Astrocyte (in vitro differentiated cells and primary cell): Measurements from ENCODE around the gene SORL1. TPM values are rescaled to one million over a fixed set of nuclear protein-coding genes. Genes with fewer than 3 reads are reported as not detected.
"Not testable (repeated sequence)": the region's sequence is repeated elsewhere in the genome, so short reads cannot be mapped to it uniquely, and the experiment has no call there.

ENCODE experiments used
- DNase-seq: peaks from one replicate; pipeline ENCODE4 v3.0.0-alpha.2; 2010; ENCODE audit warnings: low read depth
- FAIRE-seq: peaks from 2 replicates; lab custom pipeline; 2011; peaks lifted over from hg19 to GRCh38; lab: Jason Lieb, UNC
- H2AFZ ChIP-seq: 2 replicates; pipeline ENCODE4 v1.6.0; 2012; ENCODE audit warnings: low read depth, low read length, inconsistent platforms
- H3K27ac ChIP-seq: 2 replicates; pipeline ENCODE4 v1.5.1; 2011; ENCODE audit warnings: low read depth, low read length, inconsistent platforms
- H3K27me3 ChIP-seq: 2 replicates; pipeline ENCODE4 v1.6.0; 2011; ENCODE audit warnings: low read length, inconsistent platforms; ENCODE audit not compliant: insufficient read depth
- H3K36me3 ChIP-seq: 2 replicates; pipeline ENCODE4 v1.5.1; 2011; ENCODE audit warnings: low read length, inconsistent platforms; ENCODE audit not compliant: insufficient read depth
- H3K4me1 ChIP-seq: 2 replicates; pipeline ENCODE4 v1.5.1; 2011; ENCODE audit warnings: low read length, inconsistent platforms; ENCODE audit not compliant: insufficient read depth
- H3K4me2 ChIP-seq: 2 replicates; pipeline ENCODE4 v1.6.0; 2012; ENCODE audit warnings: low read length, inconsistent platforms
- H3K4me3 ChIP-seq: 2 replicates; pipeline ENCODE4 v1.5.1; 2011; ENCODE audit warnings: low read depth, mild to moderate bottlenecking, low read length, inconsistent platforms; ENCODE audit not compliant: insufficient read depth
- H3K79me2 ChIP-seq: 2 replicates; pipeline ENCODE4 v1.6.0; 2012; ENCODE audit warnings: mild to moderate bottlenecking, low read length, inconsistent platforms; ENCODE audit not compliant: insufficient read depth
- H3K9ac ChIP-seq: 2 replicates; pipeline ENCODE4 v1.6.0; 2012; ENCODE audit warnings: mild to moderate bottlenecking, low read length, inconsistent platforms
- H3K9me3 ChIP-seq: 2 replicates; pipeline ENCODE4 v1.5.1; 2012; ENCODE audit warnings: low read depth, mild to moderate bottlenecking, low read length, inconsistent platforms; ENCODE audit not compliant: insufficient read depth
- H4K20me1 ChIP-seq: 2 replicates; pipeline ENCODE4 v1.6.0; 2012; ENCODE audit warnings: low read length, inconsistent platforms; ENCODE audit not compliant: insufficient read depth
- H3K27ac Mint-ChIP-seq: one replicate; pipeline ENCODE4 v1.8.0; 2021; ENCODE audit warnings: mild to moderate bottlenecking, mixed read lengths; ENCODE audit not compliant: unreplicated experiment
- H3K27me3 Mint-ChIP-seq: one replicate; pipeline ENCODE4 v1.8.0; 2021; ENCODE audit warnings: low read depth, mixed read lengths; ENCODE audit not compliant: unreplicated experiment
- H3K36me3 Mint-ChIP-seq: one replicate; pipeline ENCODE4 v1.8.0; 2021; ENCODE audit warnings: low read depth, mixed read lengths; ENCODE audit not compliant: unreplicated experiment
- H3K4me1 Mint-ChIP-seq: one replicate; pipeline ENCODE4 v1.8.0; 2021; ENCODE audit warnings: low read depth, mixed read lengths; ENCODE audit not compliant: unreplicated experiment
- H3K4me3 Mint-ChIP-seq: one replicate; pipeline ENCODE4 v1.8.0; 2021; ENCODE audit warnings: mild to moderate bottlenecking, moderate library complexity, mixed read lengths; ENCODE audit not compliant: unreplicated experiment
- H3K9me3 Mint-ChIP-seq: one replicate; pipeline ENCODE4 v1.8.0; 2021; ENCODE audit warnings: mild to moderate bottlenecking, mixed read lengths; ENCODE audit not compliant: unreplicated experiment
- EZH2 ChIP-seq: IDR thresholded peaks from 2 replicates; pipeline ENCODE4 v1.6.1; 2012; ENCODE audit warnings: mild to moderate bottlenecking, low read length, inconsistent platforms; ENCODE audit not compliant: insufficient read depth
- total RNA-seq: library from RNA; stranded (reverse); gene quantifications from 2 replicates; pipeline ENCODE4 v1.2.1, GENCODE V29; 2021
- TF ChIP-seq, protein P1 (sequence below): IDR thresholded peaks from 2 replicates; pipeline ENCODE4 v1.5.1; 2011; ENCODE audit warnings: low read depth, mild to moderate bottlenecking, inconsistent platforms, low read length, moderate library complexity; ENCODE audit not compliant: insufficient read depth

SORL1 gene
- total RNA-seq, 1 donor from 2014 or later = 4.1 TPM

DNA sequence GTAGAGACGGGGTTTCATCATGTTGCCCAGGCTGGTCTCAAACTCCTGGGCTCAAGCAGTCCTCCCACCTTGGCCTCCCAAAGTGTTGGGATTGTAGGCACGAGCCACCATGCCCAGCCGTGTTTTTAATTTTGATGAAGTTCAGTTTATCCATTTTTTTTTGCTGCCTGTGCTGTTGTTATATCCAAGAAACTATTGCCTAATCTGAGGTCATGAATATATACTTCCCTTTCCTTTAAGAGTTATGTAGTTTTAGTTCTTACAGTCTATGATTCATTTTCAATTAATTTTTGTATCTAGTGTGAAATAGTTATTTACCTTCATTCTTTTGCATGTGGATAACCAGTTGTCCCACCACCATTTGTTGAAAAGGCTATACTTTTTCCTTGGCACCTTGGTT, 50.9 kb downstream of the SORL1 start:
- FAIRE-seq = no peak
- H3K4me1 Mint-ChIP-seq = peaks cover 3% of the 10 kb centered on the region
- Histone ChIP-seq H3K4me2 (no peak overlapping the region), H3K4me3 (no peak overlapping the region), H3K36me3 (no peaks in the 10 kb centered on the region), H3K4me1 (no peaks in the 10 kb centered on the region), H3K9ac (no peak overlapping the region), H3K79me2 (no peaks in the 10 kb centered on the region), H2AFZ (no peak overlapping the region), H3K27ac (no peak overlapping the region), H3K9me3 (no peaks in the 10 kb centered on the region), H4K20me1 (no peaks in the 10 kb centered on the region), H3K27me3 (no peaks in the 10 kb centered on the region)
- H3K27ac Mint-ChIP-seq = no peak overlapping the region
- no peak for DNase-seq
- H3K36me3 Mint-ChIP-seq = peaks cover 1% of the 10 kb centered on the region
- H3K9me3 Mint-ChIP-seq = peaks cover 5% of the 10 kb centered on the region
- H3K27me3 Mint-ChIP-seq = no peaks in the 10 kb centered on the region
- H3K4me3 Mint-ChIP-seq = no peak overlapping the region
- no peak for TF ChIP-seq EZH2
- TF ChIP-seq, protein P1, sequence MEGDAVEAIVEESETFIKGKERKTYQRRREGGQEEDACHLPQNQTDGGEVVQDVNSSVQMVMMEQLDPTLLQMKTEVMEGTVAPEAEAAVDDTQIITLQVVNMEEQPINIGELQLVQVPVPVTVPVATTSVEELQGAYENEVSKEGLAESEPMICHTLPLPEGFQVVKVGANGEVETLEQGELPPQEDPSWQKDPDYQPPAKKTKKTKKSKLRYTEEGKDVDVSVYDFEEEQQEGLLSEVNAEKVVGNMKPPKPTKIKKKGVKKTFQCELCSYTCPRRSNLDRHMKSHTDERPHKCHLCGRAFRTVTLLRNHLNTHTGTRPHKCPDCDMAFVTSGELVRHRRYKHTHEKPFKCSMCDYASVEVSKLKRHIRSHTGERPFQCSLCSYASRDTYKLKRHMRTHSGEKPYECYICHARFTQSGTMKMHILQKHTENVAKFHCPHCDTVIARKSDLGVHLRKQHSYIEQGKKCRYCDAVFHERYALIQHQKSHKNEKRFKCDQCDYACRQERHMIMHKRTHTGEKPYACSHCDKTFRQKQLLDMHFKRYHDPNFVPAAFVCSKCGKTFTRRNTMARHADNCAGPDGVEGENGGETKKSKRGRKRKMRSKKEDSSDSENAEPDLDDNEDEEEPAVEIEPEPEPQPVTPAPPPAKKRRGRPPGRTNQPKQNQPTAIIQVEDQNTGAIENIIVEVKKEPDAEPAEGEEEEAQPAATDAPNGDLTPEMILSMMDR = no peak

DNA sequence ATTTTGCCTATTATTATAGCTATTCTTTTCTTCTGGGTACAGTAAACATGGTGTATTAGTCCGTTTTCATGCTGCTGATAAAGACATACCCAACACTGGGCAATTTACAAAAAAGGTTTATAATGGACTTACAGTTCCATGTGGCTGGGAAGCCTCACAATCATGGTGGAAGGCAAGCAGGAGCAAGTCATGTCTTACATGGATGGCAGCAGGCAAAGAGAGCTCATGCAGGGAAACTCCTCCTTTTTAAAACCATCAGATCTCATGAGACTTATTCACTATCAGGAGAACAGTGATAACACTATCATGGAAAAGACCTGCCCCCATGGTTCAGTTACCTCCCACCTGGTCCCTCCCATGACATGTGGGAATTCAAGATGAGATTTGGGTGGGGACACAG, 54.1 kb downstream of the SORL1 start:
- not testable (repeated sequence) for H3K27me3 Mint-ChIP-seq, H3K79me2 ChIP-seq, H3K27ac ChIP-seq, H2AFZ ChIP-seq, H3K36me3 Mint-ChIP-seq, DNase-seq, FAIRE-seq, H3K27me3 ChIP-seq, H3K4me1 ChIP-seq, H3K4me2 ChIP-seq, H3K4me3 ChIP-seq, H3K27ac Mint-ChIP-seq, H3K4me1 Mint-ChIP-seq, H3K9ac ChIP-seq, H3K9me3 ChIP-seq, H4K20me1 ChIP-seq, H3K4me3 Mint-ChIP-seq, H3K9me3 Mint-ChIP-seq, H3K36me3 ChIP-seq

DNA sequence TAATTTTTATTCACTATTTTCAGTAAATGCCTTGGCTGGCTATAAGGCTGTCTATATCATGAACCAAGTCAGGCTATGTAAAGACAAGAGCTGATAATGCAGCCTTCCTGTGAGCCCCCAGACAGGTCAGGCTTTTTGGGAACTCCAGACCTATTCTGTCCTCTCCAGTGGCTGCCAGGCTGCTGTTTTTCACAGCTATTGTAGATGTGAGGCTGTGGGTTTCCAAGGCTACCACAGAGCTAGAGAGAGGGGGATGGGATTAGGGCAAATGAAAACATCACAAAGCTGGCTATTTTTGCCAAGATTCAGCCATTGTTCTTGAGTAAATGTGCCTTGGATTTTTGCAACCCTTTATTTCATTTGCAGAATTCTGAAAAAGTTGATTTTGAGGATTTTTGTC, 56.3 kb downstream of the SORL1 start:
- Histone ChIP-seq H4K20me1 (no peaks in the 10 kb centered on the region), H3K4me2 (no peak overlapping the region), H3K4me1 (no peaks in the 10 kb centered on the region), H3K9me3 (no peaks in the 10 kb centered on the region), H3K36me3 (no peaks in the 10 kb centered on the region), H3K79me2 (no peaks in the 10 kb centered on the region), H3K9ac (no peak overlapping the region), H3K4me3 (no peak overlapping the region), H3K27me3 (peaks cover 3% of the 10 kb centered on the region), H3K27ac (no peak overlapping the region), H2AFZ (no peak overlapping the region)
- Mint-ChIP-seq H3K4me3 (no peak overlapping the region), H3K4me1 (peaks cover 6% of the 10 kb centered on the region), H3K36me3 (no peaks in the 10 kb centered on the region), H3K9me3 (peaks cover 2% of the 10 kb centered on the region), H3K27ac (no peak overlapping the region), H3K27me3 (no peaks in the 10 kb centered on the region)
- FAIRE-seq (no peak), DNase-seq (no peak)
- TF ChIP-seq EZH2 = no peak
- TF ChIP-seq, protein P1 = no peak
